ENCODE measurements around the gene RNU11.

Gene RNU11

DNA sequence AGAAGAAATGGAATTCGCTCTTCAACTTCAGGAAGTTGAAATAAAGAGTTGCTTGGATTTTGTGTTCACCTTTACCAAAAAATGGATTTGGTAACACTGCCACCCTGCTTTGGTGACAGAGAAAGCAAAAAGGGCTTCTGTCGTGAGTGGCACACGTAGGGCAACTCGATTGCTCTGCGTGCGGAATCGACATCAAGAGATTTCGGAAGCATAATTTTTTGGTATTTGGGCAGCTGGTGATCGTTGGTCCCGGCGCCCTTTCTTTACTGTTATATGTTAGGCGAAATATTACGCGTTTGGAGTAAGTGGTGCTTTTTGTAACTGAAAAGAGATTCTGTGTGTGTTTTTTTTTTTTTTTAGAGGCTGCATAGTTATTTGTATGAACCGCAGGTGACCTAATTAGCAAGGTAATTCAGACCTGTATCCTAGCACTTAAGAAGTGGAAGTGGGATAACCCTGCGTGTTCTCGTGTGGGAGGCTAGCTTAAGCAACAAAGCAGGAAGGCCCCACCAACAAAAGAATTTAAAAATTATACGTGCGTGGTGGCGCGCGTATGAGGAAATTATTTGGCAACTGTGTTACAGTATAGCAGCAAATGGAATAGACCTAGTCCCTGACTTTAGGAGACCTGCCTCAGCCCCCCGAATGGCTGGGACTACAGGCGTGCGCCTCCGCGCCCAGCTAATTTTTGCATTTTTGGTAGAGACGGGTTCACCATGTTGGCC lies at the start of gene RNU11:
Gene RNU11, plus strand, starts transcription at position 127 of the 725 bp plus-strand sequence.
- no peaks in the 10 kb centered on the region for H3K27me3 Mint-ChIP-seq
- no peaks in the 10 kb centered on the region for H3K36me3 Mint-ChIP-seq
- H3K9me3 Mint-ChIP-seq: no peaks in the 10 kb centered on the region
- H3K4me3 Mint-ChIP-seq: peak within 1 kb of the TSS; percentile 77
- CTCF ChIA-PET: interaction anchor here (1.2 kb wide), 1 partner anchor 229 kb away, joined by 3 read pairs; no protein-coding TSS in a partner anchor
- H3K27ac Mint-ChIP-seq: peak within 1 kb of the TSS; percentile 99
- H3K4me1 Mint-ChIP-seq: peaks cover 36% of the 10 kb centered on the region
- DNase-seq: peak; percentile 90

DNA sequence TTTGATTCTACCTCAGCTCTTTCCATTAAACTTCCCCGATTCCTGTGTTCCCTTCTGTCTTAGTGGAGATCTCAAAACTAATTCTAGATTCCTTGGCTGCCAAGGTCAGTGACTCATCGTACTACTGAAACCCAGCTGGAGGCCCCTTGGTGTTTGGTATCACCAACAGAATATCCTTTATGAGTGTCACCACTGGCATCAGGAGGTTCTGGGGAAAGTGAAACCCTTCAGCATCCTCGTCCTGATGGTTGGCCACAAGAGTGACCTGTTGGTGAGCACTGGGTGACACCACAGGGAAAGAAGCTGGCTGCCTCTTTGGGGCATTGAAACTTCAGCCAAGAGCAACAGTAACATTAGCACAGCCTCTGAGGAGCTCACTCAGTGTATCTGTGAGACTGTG lies 46.7 kb upstream of the RNU11 start:
- H3K4me3 Mint-ChIP-seq: no peak overlapping the region

DNA sequence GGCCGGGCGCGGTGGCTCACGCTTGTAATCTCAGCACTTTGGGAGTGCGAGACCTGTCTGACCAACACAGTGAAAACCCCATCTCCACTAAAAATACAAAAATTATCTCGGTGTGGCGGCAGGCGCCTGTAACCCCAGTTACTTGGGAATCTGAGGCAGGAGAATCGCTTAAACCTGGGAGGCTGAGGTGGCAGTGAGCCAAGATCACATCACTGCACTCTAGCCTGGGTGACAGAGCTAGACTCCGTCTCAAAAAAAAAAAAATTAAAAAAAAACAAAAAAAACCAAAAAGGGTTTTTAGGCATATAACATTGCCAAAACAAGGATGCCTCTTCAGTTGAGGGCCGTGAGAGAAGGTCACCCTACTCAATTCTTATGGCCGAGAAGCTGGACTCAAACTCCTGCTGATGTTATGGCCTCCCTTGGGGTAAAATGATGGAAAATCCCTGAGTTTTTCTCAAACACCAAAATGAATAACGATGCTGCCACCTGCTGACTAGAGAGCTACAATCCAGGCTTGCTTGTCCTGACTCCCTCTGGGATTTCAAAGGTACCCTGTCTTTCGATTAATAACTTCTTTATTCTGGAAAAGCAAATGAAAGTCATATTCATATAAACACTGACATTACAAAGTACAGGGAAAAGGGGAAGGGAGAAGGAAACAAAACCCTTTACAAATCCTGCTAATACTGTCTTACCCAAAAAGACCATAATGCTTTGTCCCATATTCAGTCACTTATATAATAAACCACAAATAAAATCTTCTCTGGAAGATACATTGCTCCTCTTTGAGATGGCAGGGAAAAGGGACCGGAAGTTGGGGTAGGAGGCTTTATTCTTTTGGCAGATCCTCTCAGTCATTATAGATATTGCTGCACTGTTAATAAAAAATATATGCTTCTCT lies 45.6 kb upstream of the RNU11 start:
- Mint-ChIP-seq H3K9me3 (no peaks in the 10 kb centered on the region), H3K27ac (no peak overlapping the region)
- peak; percentile 52 for DNase-seq

More for the DNA sequence above, 46.7 kb upstream of the RNU11 start:
- Mint-ChIP-seq H3K27me3 (no peaks in the 10 kb centered on the region), H3K9me3 (no peaks in the 10 kb centered on the region), H3K4me1 (peaks cover 6% of the 10 kb centered on the region), H3K36me3 (peaks cover 27% of the 10 kb centered on the region), H3K27ac (peak overlapping the region; percentile 19)
- no peak for DNase-seq
- CTCF ChIA-PET: interaction anchor here (1.3 to 1.5 kb wide), 2 partner anchors 12 to 22 kb away, joined by 3 to 4 read pairs; no protein-coding TSS in a partner anchor

DNA sequence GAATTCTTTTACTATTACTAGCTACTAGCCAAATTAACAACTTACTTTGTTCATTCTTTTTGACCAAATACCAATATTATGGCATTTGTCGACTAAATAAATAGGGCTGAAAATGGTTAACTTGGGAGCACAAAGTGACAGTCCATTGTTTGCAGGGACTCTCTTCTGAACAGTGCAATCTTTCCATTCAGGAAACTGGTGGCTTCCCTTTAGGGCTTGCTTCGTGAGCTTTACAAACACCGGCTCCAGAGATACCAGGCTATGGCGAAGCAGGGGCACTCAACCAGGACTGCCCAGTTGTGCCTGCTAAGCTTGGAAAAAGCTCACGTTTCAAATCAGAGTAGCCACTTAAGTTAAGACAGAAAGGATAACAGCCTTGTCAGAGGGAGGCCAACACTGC lies 44.0 kb upstream of the RNU11 start:
- Mint-ChIP-seq H3K4me3 (no peak overlapping the region), H3K36me3 (peaks cover 28% of the 10 kb centered on the region), H3K9me3 (no peaks in the 10 kb centered on the region), H3K27ac (no peak overlapping the region), H3K4me1 (no peaks in the 10 kb centered on the region), H3K27me3 (no peaks in the 10 kb centered on the region)
- CTCF ChIA-PET: interaction anchor here (0.9 to 2.5 kb wide), 5 partner anchors 23 to 244 kb away, joined by 3 to 6 read pairs (median 3); no protein-coding TSS in a partner anchor
- no peak for DNase-seq

More for the DNA sequence above, 45.6 kb upstream of the RNU11 start:
- CTCF ChIA-PET: interaction anchor here (0.6 to 2.5 kb wide), 13 partner anchors 13 to 354 kb away, joined by 3 to 8 read pairs (median 3); no protein-coding TSS in a partner anchor
- Mint-ChIP-seq H3K4me3 (no peak overlapping the region), H3K27me3 (no peaks in the 10 kb centered on the region), H3K36me3 (peaks cover 28% of the 10 kb centered on the region), H3K4me1 (peaks cover 6% of the 10 kb centered on the region)

DNA sequence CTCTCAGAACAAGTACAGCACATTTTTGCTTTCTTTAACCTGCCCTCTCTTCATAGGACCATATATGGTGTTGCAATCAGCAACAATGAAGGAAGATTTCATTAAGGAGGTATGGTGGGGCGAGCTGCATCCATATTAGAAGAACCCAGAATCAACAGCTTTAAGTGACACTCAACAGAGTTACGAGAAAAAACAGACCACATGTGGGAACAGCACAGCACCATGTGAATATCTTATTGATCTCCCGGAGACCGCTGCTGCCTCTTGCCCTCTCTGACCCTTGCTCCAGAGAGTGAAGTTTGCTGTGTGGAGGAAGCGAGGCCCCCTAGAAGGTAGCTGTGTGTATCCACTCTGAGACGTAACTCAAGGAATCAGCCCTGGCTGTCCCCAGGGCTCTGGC lies 43.4 kb upstream of the RNU11 start:
- no peak for DNase-seq
- Mint-ChIP-seq H3K36me3 (peaks cover 31% of the 10 kb centered on the region), H3K4me3 (no peak overlapping the region), H3K27ac (no peak overlapping the region), H3K27me3 (no peaks in the 10 kb centered on the region), H3K9me3 (no peaks in the 10 kb centered on the region), H3K4me1 (no peaks in the 10 kb centered on the region)
- CTCF ChIA-PET: interaction anchor here (0.9 to 2.5 kb wide), 4 partner anchors 23 to 245 kb away, joined by 3 to 6 read pairs (median 4); no protein-coding TSS in a partner anchor

DNA sequence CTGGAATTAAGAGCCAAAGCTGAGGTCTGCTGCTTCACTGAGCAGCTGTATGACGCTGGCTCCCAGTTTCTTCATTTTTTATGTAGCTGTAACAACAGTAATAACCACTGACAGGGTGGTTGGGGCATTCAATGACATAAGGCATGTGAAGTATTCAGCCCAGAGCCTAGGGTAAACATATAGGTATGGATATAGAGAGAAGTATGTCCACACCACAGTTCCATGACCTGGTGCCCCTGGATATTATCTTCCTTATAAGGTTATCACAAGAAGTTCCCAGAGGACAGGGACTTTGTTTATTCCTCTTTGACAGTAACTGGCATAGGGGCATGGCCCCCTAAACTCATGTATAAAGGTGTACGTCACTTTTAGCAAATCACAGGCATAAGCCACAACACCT lies 41.6 kb upstream of the RNU11 start:
- Mint-ChIP-seq H3K9me3 (no peaks in the 10 kb centered on the region), H3K27me3 (no peaks in the 10 kb centered on the region), H3K27ac (no peak overlapping the region), H3K4me3 (no peak overlapping the region), H3K4me1 (no peaks in the 10 kb centered on the region), H3K36me3 (peaks cover 34% of the 10 kb centered on the region)
- CTCF ChIA-PET: no interaction called here
- DNase-seq: no peak

DNA sequence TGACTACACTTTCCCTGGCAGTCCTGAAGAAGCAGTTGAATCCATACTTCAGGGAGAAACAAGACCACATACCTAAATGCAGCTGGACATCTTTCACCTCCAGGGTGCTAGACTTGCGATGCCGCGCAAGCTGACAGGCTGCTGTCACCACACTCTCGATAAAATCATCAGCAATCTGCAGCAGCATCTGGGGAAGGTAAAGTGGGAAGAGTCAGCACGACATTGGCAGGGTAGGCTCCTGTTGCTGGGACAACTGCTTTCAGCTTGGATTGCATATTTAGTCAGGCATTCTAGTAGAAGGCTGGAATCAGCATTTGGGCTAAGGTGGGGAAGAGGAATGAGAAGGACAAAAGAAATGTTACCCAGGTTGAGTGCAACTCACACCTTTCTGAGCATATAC lies 35.2 kb upstream of the RNU11 start:
- CTCF ChIA-PET: no interaction called here

DNA sequence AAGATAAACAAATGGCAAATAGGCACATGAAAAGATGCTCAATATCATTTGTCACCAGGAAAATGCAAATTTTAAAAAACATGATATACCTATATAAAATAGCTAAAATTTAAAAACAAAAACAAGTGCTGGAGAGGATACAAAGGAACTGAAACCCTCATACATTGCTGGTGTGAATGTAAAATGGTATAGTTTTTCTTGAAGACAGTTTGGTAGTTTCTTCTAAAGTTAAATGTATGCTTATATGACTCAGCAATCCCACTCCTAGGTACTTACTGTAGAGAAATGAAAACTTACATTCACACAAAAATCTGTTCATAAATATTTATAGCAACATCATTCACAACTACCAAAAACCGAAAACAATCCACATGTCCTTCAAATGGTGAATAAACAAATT lies 16.7 kb upstream of the RNU11 start:
- H3K4me3 Mint-ChIP-seq: no peak overlapping the region
- peaks cover 7% of the 10 kb centered on the region for H3K4me1 Mint-ChIP-seq
- no peak for DNase-seq
- H3K9me3 Mint-ChIP-seq: no peaks in the 10 kb centered on the region
- peaks cover 2% of the 10 kb centered on the region for H3K36me3 Mint-ChIP-seq
- H3K27ac Mint-ChIP-seq: no peak overlapping the region
- CTCF ChIA-PET: interaction anchor here (0.9 kb wide), 1 partner anchor 13 kb away, joined by 3 read pairs; no protein-coding TSS in a partner anchor
- no peaks in the 10 kb centered on the region for H3K27me3 Mint-ChIP-seq

More for the DNA sequence above, 35.2 kb upstream of the RNU11 start:
- Mint-ChIP-seq H3K4me3 (no peak overlapping the region), H3K9me3 (no peaks in the 10 kb centered on the region), H3K4me1 (no peaks in the 10 kb centered on the region), H3K36me3 (peaks cover 35% of the 10 kb centered on the region), H3K27ac (no peak overlapping the region), H3K27me3 (no peaks in the 10 kb centered on the region)
- DNase-seq: no peak

DNA sequence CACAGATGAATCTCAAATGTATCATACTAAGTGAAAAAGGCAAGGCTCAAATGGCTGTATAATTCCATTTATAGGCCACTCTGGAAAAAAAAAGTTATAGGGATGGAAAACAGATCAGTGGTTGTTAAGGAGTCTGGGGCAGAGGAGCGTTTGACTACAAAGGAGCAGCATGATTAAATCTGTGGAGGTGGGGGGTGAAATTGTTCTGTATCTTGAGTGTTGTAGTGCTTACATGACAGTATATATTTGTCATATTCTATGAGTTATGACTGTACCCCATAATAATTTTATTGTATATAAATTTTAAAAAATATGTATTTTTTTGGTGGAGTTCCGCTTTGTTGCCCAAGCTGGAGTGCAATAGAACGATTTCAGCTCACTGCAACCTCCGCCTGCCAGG lies 15.8 kb upstream of the RNU11 start:
- Mint-ChIP-seq H3K27ac (no peak overlapping the region), H3K4me1 (peaks cover 7% of the 10 kb centered on the region), H3K27me3 (no peaks in the 10 kb centered on the region), H3K9me3 (no peaks in the 10 kb centered on the region), H3K4me3 (no peak overlapping the region), H3K36me3 (peaks cover 2% of the 10 kb centered on the region)
- CTCF ChIA-PET: no interaction called here
- DNase-seq: no peak

DNA sequence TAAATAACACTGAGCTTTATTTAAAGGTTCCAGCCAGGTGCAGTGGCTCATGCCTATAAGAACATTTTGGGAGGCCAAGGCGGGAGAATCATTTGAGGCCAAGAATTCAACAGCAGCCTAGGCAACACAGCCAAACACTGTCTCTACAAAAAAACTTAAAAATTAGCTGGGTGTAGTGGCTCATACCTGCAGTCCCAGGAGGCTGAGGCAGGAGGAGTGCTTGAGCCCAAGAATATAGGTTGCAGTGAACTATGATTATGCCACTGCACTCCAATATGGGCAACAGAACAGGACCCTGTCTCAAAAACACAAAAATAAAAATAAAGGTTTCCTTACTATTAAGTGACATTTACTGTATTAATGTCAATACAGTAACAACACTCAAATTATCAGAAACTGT lies 7.6 kb upstream of the RNU11 start:
- Mint-ChIP-seq H3K27me3 (no peaks in the 10 kb centered on the region), H3K9me3 (no peaks in the 10 kb centered on the region), H3K27ac (no peak overlapping the region), H3K36me3 (peaks cover 2% of the 10 kb centered on the region), H3K4me3 (peak overlapping the region; percentile 98), H3K4me1 (peaks cover 48% of the 10 kb centered on the region)
- DNase-seq: peak; percentile 67
- CTCF ChIA-PET: interaction anchor here (0.7 to 3.1 kb wide), 12 partner anchors 16 to 236 kb away, joined by 3 to 33 read pairs (median 4); partner anchors contain the start of genes TRNAU1AP and YTHDF2

DNA sequence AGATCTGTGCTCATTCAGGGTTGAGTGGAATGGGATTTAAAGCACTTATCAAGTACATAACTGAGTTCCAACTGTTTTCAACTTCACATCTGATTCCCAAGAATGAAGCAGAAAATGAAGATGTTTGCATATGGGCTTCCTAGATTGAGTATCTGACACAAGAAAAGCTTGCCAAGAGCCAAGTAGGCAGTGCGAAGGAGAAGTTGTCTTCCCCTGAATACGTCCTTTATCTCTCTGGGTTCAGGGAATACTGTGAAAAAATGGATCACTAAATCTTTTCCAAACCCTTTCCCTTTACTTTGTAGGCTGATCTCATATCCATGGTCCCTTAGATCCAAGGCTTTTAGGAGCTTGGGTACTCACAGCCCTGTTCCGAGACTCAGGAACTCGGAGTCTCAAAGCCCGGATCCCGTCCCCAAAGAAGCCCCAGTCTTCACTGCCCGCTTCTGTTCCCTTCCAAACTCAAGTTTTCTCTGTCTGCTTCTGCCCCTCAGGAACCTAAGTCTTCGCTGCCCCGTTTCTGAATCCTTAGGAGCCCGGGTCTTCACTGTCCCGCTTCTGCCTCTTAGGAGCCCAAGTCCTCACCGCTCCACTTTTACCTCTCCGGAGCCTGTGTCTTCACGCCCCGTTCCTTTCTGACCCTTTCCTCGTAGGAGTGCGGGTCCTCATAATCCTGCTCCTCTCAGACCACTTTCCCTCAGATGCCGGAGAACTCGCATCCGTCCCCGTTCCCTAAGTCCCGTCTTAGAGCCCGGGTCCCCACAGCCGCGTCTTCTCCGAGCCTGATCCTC lies 6.1 kb upstream of the RNU11 start:
- DNase-seq: no peak
- peaks cover 2% of the 10 kb centered on the region for H3K36me3 Mint-ChIP-seq
- H3K27ac Mint-ChIP-seq: peak overlapping the region; percentile 99
- H3K9me3 Mint-ChIP-seq: no peaks in the 10 kb centered on the region
- CTCF ChIA-PET: interaction anchor here (0.9 to 3.1 kb wide), 6 partner anchors 26 to 235 kb away, joined by 3 to 33 read pairs (median 9); partner anchors contain the start of genes GMEB1 and YTHDF2
- H3K4me1 Mint-ChIP-seq: peaks cover 51% of the 10 kb centered on the region
- peak overlapping the region; percentile 98 for H3K4me3 Mint-ChIP-seq
- no peaks in the 10 kb centered on the region for H3K27me3 Mint-ChIP-seq

DNA sequence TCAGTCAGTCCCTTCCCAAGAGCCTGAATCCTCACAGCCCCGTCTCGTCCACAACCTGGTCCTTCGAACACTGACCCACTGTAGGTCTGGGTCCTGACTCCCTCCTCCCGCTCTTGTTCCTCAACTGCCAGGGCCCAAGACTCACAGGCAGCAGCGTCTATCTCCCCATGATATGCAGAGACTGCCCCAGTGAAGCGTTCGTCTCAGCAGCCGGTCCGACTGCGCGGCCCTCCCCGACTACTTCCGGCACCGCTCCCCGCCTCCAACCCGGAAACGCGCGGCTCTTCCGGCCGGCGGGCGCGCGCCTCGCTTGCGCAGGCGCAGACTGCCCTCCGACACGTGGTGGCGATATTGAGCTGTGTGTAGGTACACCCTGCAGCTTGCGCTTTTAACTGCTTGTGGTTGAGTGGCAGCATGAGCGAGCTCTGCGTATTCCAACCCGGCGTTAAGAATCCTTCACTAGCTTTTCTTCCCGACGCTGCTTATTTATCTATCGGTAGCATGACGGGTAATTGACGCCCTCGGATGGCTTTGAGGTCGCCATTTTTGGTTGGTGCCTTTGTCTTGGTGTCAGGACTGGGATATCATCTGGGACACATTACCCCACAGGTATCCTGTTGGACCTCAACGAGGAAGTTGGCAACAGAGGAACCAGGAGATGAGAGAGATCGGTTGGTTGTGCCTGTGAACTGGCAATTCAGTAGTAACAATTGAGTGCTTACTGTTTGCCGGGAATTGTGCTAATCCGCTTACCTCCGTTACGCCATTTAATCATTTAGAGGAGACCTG lies 5.4 kb upstream of the RNU11 start, which contains the start of gene TAF12:
Gene TAF12, minus strand, starts transcription at position 221 of the 789 bp plus-strand sequence. CDS start 20,986 bp downstream, outside the sequence.
- Mint-ChIP-seq H3K9me3 (no peaks in the 10 kb centered on the region), H3K36me3 (peaks cover 2% of the 10 kb centered on the region), H3K4me3 (peak within 1 kb of the TSS; percentile 98), H3K27ac (peak within 1 kb of the TSS; percentile 99), H3K4me1 (peaks cover 59% of the 10 kb centered on the region), H3K27me3 (no peaks in the 10 kb centered on the region)
- peak; percentile 94 for DNase-seq
- CTCF ChIA-PET: interaction anchor here (0.7 to 2.4 kb wide), 9 partner anchors 26 to 312 kb away, joined by 3 to 13 read pairs (median 3); partner anchors contain the start of genes GMEB1 and YTHDF2

Measured in activated naive CD4-positive, alpha-beta T cell treated with anti-CD3 and anti-CD28 coated beads, Interleukin-2, amount 10 ng/mL, durations not matched to agents 7 days and 5 days (primary cell).